SJSA1 (cell line): Measurements from ENCODE around the gene FTMT. TPM values are rescaled to one million over a fixed set of nuclear protein-coding genes. Genes with fewer than 3 reads are reported as not detected.

ENCODE experiments used
- DNase-seq, 2 experiments: peaks; one replicate each; pipeline ENCODE4 v3.0.0-alpha.2; 2015 to 2020; ENCODE audit warnings: low spot score in 2 of 2, low read depth in 1 of 2
- H3K27ac ChIP-seq: fragments of 250-450 bp; sonication (Bioruptor Pico); 2 replicates; pipeline ENCODE4 v1.5.1; 2020; ENCODE audit warnings: mild to moderate bottlenecking, moderate library complexity
- H3K27me3 ChIP-seq: fragments of 250-450 bp; sonication (Bioruptor Pico); replicated peaks from 2 replicates; pipeline ENCODE4 v1.5.1; 2020; ENCODE audit warnings: mild to moderate bottlenecking, moderate library complexity
- H3K36me3 ChIP-seq: fragments of 250-450 bp; sonication (Bioruptor Pico); 2 replicates; pipeline ENCODE4 v1.5.1; 2020; ENCODE audit warnings: mild to moderate bottlenecking
- H3K4me1 ChIP-seq: fragments of 250-450 bp; sonication (Bioruptor Pico); replicated peaks from 2 replicates; pipeline ENCODE4 v1.6.1; 2021; ENCODE audit warnings: mild to moderate bottlenecking
- H3K4me3 ChIP-seq: fragments of 250-450 bp; sonication (Bioruptor Pico); 2 replicates; pipeline ENCODE4 v1.5.1; 2020; ENCODE audit warnings: mild to moderate bottlenecking
- H3K9me3 ChIP-seq: fragments of 250-450 bp; sonication (Bioruptor Pico); replicated peaks from 2 replicates; pipeline ENCODE4 v1.5.1; 2020; ENCODE audit warnings: mild to moderate bottlenecking
- total RNA-seq: library from RNA; depleted of rRNA; stranded (reverse); fragments of >200 nt; shearing (Covaris generic); gene quantifications from 2 replicates; pipeline ENCODE4 v1.2.3, GENCODE V29; 2014; rRNA removed

Gene FTMT
- total RNA-seq, 1 experiment from 2014 or later: not detected

- Histone ChIP-seq H3K36me3 (no peaks in the 10 kb centered on the region), H3K27ac (no peak overlapping the region)
These were observed 21.2 kb downstream of the FTMT start for GRCh38 chr5:121872856-121873255.

GRCh38 chr5:121873409-121873808 lies 21.7 kb downstream of the FTMT start:
- H3K27ac ChIP-seq: no peak overlapping the region
- no peaks in the 10 kb centered on the region for H3K9me3 ChIP-seq
- no peaks in the 10 kb centered on the region for H3K4me1 ChIP-seq
- no peaks in the 10 kb centered on the region; the same call in none of the 2 replicates for H3K27me3 ChIP-seq
- DNase-seq: no peak
- no peak overlapping the region for H3K4me3 ChIP-seq
- no peaks in the 10 kb centered on the region for H3K36me3 ChIP-seq

More at GRCh38 chr5:121872856-121873255, 21.2 kb downstream of the FTMT start:
- Histone ChIP-seq H3K4me3 (no peak overlapping the region), H3K9me3 (no peaks in the 10 kb centered on the region), H3K4me1 (no peaks in the 10 kb centered on the region), H3K27me3 (no peaks in the 10 kb centered on the region; the same call in none of the 2 replicates)
- DNase-seq: no peak

- Histone ChIP-seq H3K4me3 (no peak overlapping the region), H3K36me3 (no peaks in the 10 kb centered on the region)
These were observed 33.9 kb downstream of the FTMT start for GRCh38 chr5:121885630-121886029.

GRCh38 chr5:121887727-121888126 lies 36.0 kb downstream of the FTMT start:
- Histone ChIP-seq H3K9me3 (no peaks in the 10 kb centered on the region), H3K4me3 (no peak overlapping the region), H3K27ac (no peak overlapping the region), H3K4me1 (no peaks in the 10 kb centered on the region), H3K27me3 (peaks cover 3% of the 10 kb centered on the region; the same call in 1 of the 2 replicates), H3K36me3 (no peaks in the 10 kb centered on the region)
- no peak for DNase-seq

More at GRCh38 chr5:121885630-121886029, 33.9 kb downstream of the FTMT start:
- Histone ChIP-seq H3K9me3 (no peaks in the 10 kb centered on the region), H3K4me1 (no peaks in the 10 kb centered on the region), H3K27me3 (no peaks in the 10 kb centered on the region; the same call in none of the 2 replicates), H3K27ac (no peak overlapping the region)
- no peak for DNase-seq

GRCh38 chr5:121890297-121890858 lies 38.7 kb downstream of the FTMT start:
- no peaks in the 10 kb centered on the region for H3K36me3 ChIP-seq
- H3K4me1 ChIP-seq: no peaks in the 10 kb centered on the region
- H3K27ac ChIP-seq: no peak overlapping the region
- H3K9me3 ChIP-seq: no peaks in the 10 kb centered on the region
- DNase-seq: no peak
- H3K4me3 ChIP-seq: no peak overlapping the region
- peaks cover 8% of the 10 kb centered on the region; the same call in 1 of the 2 replicates for H3K27me3 ChIP-seq

- no peak overlapping the region for H3K4me3 ChIP-seq
- no peaks in the 10 kb centered on the region for H3K9me3 ChIP-seq
- DNase-seq: no peak
These were observed 45.7 kb downstream of the FTMT start for GRCh38 chr5:121897341-121897740.

GRCh38 chr5:121899346-121899745 lies 47.7 kb downstream of the FTMT start:
- Histone ChIP-seq H3K4me1 (no peaks in the 10 kb centered on the region), H3K27me3 (no peaks in the 10 kb centered on the region), H3K4me3 (no peak overlapping the region), H3K9me3 (no peaks in the 10 kb centered on the region), H3K27ac (no peak overlapping the region), H3K36me3 (no peaks in the 10 kb centered on the region)
- DNase-seq: no peak

More at GRCh38 chr5:121897341-121897740, 45.7 kb downstream of the FTMT start:
- peaks cover 7% of the 10 kb centered on the region; the same call in 1 of the 2 replicates for H3K27me3 ChIP-seq
- no peaks in the 10 kb centered on the region for H3K36me3 ChIP-seq
- no peak overlapping the region for H3K27ac ChIP-seq
- no peaks in the 10 kb centered on the region for H3K4me1 ChIP-seq

Other genes with a start within 250 kb of the FTMT start
- 35.1 and 40.6 TPM in 2 replicates for gene SRFBP1, start 110.1 kb downstream of the FTMT start, total RNA-seq
- gene LOX, start 226.4 kb downstream of the FTMT start, total RNA-seq: 3.5 and 8.4 TPM in 2 replicates